ENCODE measurements around the gene ZNF367.
"Not testable (repeated sequence)": the region's sequence is repeated elsewhere in the genome, so short reads cannot be mapped to it uniquely, and the experiment has no call there.

ZNF367 gene

GRCh38 chr9:96360523-96360922 is 57.6 kb downstream of the ZNF367 start:
- not testable (repeated sequence) for DNase-seq

- DNase-seq, result peak; percentile 61
Measured at GRCh38 chr9:96350866-96351265, 67.3 kb downstream of the ZNF367 start.

- DNase-seq, result no peak
Measured at GRCh38 chr9:96348261-96348660, 69.9 kb downstream of the ZNF367 start.

GRCh38 chr9:96345551-96345950 is 72.6 kb downstream of the ZNF367 start:
- no peak for DNase-seq

- DNase-seq, result peak; percentile 57
Measured at GRCh38 chr9:96344458-96345180, 73.6 kb downstream of the ZNF367 start.

- peak; percentile 18 for DNase-seq
Measured at GRCh38 chr9:96343515-96344360, 74.4 kb downstream of the ZNF367 start.

- DNase-seq, result no peak
Measured at GRCh38 chr9:96342571-96343245, 75.5 kb downstream of the ZNF367 start.

- no peak for DNase-seq
Measured at GRCh38 chr9:96340707-96341106, 77.5 kb downstream of the ZNF367 start.

GRCh38 chr9:96338299-96338698 is 79.9 kb downstream of the ZNF367 start:
- DNase-seq, result no peak

Data from retina (tissue), 1 donor.